Measurements from ENCODE around the gene VAT1.
"Not testable (repeated sequence)": the region's sequence is repeated elsewhere in the genome, so short reads cannot be mapped to it uniquely, and the experiment has no call there.

GRCh38 chr17:42973323-42973722 lies 48.9 kb downstream of the VAT1 start:
- TF ChIP-seq, protein P1, sequence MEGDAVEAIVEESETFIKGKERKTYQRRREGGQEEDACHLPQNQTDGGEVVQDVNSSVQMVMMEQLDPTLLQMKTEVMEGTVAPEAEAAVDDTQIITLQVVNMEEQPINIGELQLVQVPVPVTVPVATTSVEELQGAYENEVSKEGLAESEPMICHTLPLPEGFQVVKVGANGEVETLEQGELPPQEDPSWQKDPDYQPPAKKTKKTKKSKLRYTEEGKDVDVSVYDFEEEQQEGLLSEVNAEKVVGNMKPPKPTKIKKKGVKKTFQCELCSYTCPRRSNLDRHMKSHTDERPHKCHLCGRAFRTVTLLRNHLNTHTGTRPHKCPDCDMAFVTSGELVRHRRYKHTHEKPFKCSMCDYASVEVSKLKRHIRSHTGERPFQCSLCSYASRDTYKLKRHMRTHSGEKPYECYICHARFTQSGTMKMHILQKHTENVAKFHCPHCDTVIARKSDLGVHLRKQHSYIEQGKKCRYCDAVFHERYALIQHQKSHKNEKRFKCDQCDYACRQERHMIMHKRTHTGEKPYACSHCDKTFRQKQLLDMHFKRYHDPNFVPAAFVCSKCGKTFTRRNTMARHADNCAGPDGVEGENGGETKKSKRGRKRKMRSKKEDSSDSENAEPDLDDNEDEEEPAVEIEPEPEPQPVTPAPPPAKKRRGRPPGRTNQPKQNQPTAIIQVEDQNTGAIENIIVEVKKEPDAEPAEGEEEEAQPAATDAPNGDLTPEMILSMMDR (IDR thresholded peaks at IDR 0.05; ENCODE audit: insufficient read depth, low read depth, low read length) = not testable (repeated sequence)
- TF ChIP-seq EZH2 (IDR thresholded peaks at IDR 0.05; ENCODE audit: insufficient read depth, low read length) = not testable (repeated sequence)

Data from astrocyte (in vitro differentiated cells and primary cell).